ENCODE measurements around the gene CLSTN2.

Gene CLSTN2

DNA sequence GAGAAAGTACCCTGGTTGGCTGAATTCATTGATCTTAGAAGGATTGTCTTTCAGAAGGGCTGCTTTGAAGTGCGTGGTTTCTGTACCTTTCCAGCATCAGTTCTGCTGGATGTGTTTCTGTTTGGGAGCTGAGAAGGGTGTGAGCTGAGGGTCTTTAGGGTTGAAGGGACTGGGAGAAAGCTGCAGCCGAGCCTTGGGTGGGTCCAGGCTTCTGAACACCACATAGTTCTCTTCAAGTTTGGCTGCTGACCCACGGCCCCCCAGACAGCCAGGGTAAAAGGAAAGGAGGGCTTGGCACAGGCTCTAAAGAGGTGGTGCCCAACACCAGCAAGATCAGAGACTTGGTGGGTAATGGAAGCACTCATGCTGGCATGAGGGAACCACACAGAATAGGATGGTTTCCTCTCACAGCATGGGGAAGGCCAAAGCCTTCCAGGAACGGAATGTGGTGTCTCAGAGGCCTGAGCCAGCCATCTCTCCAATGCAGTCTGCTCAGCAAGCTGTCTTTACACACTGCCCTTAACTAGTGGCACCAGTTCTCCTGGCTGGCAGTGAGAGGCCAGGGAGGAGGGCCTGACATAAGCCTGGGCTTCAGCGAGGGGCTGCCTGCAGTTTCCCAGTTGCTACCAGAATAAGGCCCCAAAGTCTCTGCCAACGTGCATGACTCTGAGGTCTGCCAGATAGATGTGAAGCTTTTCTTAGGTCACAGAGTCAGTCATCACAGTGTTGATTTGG lies 503.9 kb downstream of the CLSTN2 start:
- Mint-ChIP-seq H3K4me1 (ENCODE audit: low read depth) (no peaks in the 10 kb centered on the region), H3K27ac (no peak overlapping the region), H3K4me3 (no peak overlapping the region), H3K36me3 (ENCODE audit: low read depth) (no peaks in the 10 kb centered on the region), H3K27me3 (ENCODE audit: low read depth) (peaks cover 3% of the 10 kb centered on the region), H3K9me3 (no peaks in the 10 kb centered on the region)

DNA sequence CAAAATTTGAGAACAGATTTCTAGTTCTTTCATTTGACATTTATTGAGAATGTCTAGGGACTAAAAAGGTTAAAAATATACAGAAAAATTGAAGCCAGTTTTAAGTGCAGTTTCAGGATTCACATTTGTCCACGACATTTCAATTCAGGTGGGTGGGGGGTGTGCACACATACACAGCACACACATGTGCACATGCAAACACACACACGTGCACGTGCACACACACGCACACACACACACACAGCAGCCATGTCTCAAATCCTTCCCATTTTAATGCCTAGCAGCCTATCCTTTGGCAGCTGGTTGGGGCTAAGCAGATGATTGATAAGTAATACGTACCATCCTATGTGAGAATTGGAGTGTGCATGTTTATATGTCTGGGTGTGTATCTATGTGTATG lies 504.5 kb downstream of the CLSTN2 start:
- Mint-ChIP-seq H3K9me3 (no peaks in the 10 kb centered on the region), H3K27me3 (ENCODE audit: low read depth) (peaks cover 3% of the 10 kb centered on the region), H3K4me3 (no peak overlapping the region), H3K4me1 (ENCODE audit: low read depth) (no peaks in the 10 kb centered on the region), H3K27ac (no peak overlapping the region), H3K36me3 (ENCODE audit: low read depth) (no peaks in the 10 kb centered on the region)

DNA sequence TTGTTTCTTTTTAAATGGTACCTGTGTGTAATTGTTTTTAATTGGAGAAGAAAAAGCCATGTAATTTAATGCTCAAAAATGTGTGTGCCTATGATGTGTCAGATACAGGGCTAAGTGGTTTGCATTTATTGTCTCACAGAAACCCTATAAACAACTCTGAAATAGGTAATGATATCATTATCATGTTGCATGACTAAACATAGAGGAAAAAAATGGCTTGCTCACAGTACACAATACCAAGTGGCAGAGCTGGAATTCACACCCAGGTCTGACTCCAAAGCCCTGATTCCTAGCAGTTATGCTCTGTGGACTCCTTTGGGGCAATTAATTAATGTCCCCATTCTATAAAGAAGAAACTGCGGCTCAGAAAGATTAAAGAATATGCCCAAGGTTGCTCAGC lies 505.5 kb downstream of the CLSTN2 start:
- no peaks in the 10 kb centered on the region for H3K27me3 Mint-ChIP-seq (ENCODE audit: low read depth)
- H3K9me3 Mint-ChIP-seq: no peaks in the 10 kb centered on the region

DNA sequence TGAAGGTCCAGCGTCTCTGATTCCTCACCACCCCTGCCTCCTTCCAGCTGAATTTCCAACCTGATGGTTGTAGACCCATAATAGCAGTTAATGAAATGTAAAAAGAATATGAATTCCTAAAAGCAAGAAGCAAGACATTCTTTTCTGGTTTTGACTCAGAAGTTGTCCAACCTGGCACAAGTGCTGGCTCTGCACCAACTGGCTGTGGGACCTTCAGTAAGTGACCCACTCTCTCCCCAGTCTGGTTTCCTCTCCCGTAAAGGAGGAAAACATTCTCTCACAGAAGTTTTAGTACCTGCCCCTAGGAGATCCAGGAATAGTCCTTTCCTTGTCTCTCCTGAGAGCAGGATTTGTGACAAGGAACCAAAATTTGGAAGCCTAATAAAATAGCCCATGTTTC lies 506.0 kb downstream of the CLSTN2 start:
- H3K27me3 Mint-ChIP-seq (ENCODE audit: low read depth): no peaks in the 10 kb centered on the region
- no peaks in the 10 kb centered on the region for H3K4me1 Mint-ChIP-seq (ENCODE audit: low read depth)
- H3K4me3 Mint-ChIP-seq: no peak overlapping the region
- no peak overlapping the region for H3K27ac Mint-ChIP-seq
- H3K36me3 Mint-ChIP-seq (ENCODE audit: low read depth): no peaks in the 10 kb centered on the region
- no peaks in the 10 kb centered on the region for H3K9me3 Mint-ChIP-seq

More for the DNA sequence above, 505.5 kb downstream of the CLSTN2 start:
- no peak overlapping the region for H3K4me3 Mint-ChIP-seq
- no peaks in the 10 kb centered on the region for H3K4me1 Mint-ChIP-seq (ENCODE audit: low read depth)
- no peaks in the 10 kb centered on the region for H3K36me3 Mint-ChIP-seq (ENCODE audit: low read depth)
- no peak overlapping the region for H3K27ac Mint-ChIP-seq

DNA sequence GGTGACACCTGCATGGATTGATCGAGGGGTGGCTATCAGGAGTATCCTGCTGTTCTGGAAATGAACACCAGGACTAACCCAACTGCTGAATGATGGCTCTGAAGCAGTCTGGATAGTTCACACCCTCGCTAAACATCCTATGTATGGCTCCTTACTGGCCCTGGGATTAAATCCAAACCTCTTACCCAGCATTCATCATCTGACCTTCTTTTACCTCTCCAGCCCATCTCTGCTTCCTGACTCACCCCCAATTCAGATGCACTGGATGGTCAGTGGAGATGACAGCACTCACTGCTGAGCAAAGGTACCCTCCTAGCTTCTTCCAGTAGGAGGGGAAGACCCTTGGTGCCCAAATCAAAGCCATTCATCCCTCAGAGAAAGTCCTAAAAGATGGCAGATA lies 507.6 kb downstream of the CLSTN2 start:
- no peaks in the 10 kb centered on the region for H3K9me3 Mint-ChIP-seq
- no peak overlapping the region for H3K4me3 Mint-ChIP-seq
- H3K27me3 Mint-ChIP-seq (ENCODE audit: low read depth): no peaks in the 10 kb centered on the region
- H3K36me3 Mint-ChIP-seq (ENCODE audit: low read depth): no peaks in the 10 kb centered on the region
- no peak overlapping the region for H3K27ac Mint-ChIP-seq
- no peaks in the 10 kb centered on the region for H3K4me1 Mint-ChIP-seq (ENCODE audit: low read depth)

DNA sequence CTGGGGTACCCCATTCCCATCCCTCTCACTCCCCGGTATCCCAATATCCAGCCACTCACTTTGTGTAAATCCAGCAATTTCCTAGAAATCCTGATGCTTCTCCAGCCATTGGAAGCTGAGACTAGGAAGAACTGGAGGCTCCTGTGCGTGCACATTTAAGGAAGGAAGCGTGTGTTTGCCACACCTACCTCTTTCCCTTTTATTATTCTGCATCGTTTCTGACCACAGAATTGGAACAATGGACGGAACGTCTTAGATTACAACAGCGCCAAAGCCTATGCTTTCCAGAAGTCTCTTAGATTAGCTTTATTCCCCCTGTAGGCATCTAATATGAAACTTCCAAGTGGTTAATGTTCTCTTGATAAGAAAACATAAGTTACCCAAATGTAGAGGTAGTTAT lies 508.1 kb downstream of the CLSTN2 start:
- Mint-ChIP-seq H3K9me3 (no peaks in the 10 kb centered on the region), H3K36me3 (ENCODE audit: low read depth) (no peaks in the 10 kb centered on the region), H3K4me1 (ENCODE audit: low read depth) (no peaks in the 10 kb centered on the region), H3K27me3 (ENCODE audit: low read depth) (no peaks in the 10 kb centered on the region), H3K27ac (no peak overlapping the region), H3K4me3 (no peak overlapping the region)

DNA sequence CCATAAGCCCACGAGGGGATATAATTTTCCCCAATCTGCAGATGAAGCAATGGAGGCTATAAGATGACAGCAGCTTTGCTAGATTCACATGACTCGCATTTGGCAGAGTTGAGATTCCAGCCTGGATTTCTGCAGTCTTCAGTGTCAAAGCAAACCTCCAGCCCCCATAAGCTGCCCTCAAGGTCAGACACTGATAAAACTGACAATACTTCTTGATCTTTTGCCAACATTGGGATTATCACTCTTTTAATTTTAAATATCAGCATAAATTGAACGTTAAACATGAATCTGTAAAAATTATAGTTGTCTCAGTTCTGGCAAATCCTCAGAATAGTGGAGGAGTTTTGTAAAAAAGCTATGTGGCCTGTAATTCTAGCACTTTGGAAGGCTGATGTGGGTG lies 508.8 kb downstream of the CLSTN2 start:
- Mint-ChIP-seq H3K36me3 (ENCODE audit: low read depth) (no peaks in the 10 kb centered on the region), H3K4me3 (no peak overlapping the region), H3K27ac (no peak overlapping the region), H3K9me3 (no peaks in the 10 kb centered on the region), H3K27me3 (ENCODE audit: low read depth) (no peaks in the 10 kb centered on the region), H3K4me1 (ENCODE audit: low read depth) (no peaks in the 10 kb centered on the region)

DNA sequence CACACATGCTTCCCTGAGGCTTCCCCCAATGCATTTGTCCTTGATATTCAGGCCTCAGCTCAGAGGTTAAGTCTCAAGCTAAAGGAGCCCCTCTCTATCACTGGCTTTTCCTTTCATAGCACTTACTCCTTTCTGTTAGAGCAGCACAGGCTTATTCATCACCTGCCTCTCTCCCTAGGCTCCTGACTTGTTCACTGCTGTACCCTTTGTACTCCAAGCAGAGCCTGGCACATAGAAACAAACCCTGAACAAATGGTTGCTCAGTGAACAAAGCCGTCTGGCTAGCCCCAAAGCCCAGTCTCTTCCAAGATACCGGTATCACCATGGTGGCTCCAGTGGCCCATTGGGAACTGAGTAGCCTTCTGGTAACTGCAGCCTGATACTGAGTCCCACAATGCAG lies 511.7 kb downstream of the CLSTN2 start:
- Mint-ChIP-seq H3K27ac (no peak overlapping the region), H3K36me3 (ENCODE audit: low read depth) (no peaks in the 10 kb centered on the region), H3K9me3 (no peaks in the 10 kb centered on the region)

DNA sequence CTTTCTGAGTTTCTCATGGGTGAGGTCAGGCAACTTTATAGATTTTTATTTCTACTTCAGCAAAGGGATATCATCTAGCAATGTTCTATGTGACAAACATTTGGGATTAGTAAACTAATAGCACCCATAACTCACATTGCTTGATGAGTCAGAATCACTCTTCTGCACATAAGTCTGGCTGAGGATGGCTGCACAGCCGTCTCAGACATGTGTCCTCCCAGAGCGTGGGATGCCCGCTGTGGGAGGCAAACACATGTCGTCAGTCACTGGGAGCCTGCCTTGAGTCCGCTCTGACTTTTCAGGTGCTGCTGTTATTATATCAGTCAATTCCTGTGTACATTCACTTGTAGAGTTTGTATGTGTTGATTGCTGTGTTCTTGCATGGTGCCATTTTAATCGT lies 512.2 kb downstream of the CLSTN2 start:
- Mint-ChIP-seq H3K4me1 (ENCODE audit: low read depth) (no peaks in the 10 kb centered on the region), H3K27ac (no peak overlapping the region), H3K4me3 (no peak overlapping the region), H3K9me3 (no peaks in the 10 kb centered on the region), H3K27me3 (ENCODE audit: low read depth) (no peaks in the 10 kb centered on the region), H3K36me3 (ENCODE audit: low read depth) (no peaks in the 10 kb centered on the region)

More for the DNA sequence above, 511.7 kb downstream of the CLSTN2 start:
- no peaks in the 10 kb centered on the region for H3K4me1 Mint-ChIP-seq (ENCODE audit: low read depth)
- H3K27me3 Mint-ChIP-seq (ENCODE audit: low read depth): no peaks in the 10 kb centered on the region
- no peak overlapping the region for H3K4me3 Mint-ChIP-seq

DNA sequence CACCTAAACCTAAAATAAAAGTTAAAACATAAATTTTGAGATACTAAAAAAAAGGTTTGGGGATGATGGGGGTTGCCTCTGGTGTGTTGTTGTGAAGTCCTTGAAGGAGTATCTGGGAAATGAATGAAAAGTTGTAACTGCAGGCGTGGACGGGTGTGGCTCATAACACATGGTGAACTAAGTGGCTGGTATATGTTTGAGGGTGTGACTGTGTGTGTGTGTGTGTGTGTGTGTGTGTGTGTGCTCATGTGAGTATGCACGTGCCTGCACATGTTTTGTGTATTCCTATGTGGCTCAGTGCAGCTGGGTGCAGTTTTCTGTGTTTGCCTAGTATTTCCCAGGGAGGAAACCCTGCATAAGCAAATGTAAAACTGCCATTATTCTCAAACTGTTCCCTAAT lies 513.0 kb downstream of the CLSTN2 start:
- Mint-ChIP-seq H3K4me1 (ENCODE audit: low read depth) (no peaks in the 10 kb centered on the region), H3K4me3 (no peak overlapping the region), H3K27me3 (ENCODE audit: low read depth) (no peaks in the 10 kb centered on the region), H3K9me3 (no peaks in the 10 kb centered on the region), H3K36me3 (ENCODE audit: low read depth) (no peaks in the 10 kb centered on the region), H3K27ac (no peak overlapping the region)

DNA sequence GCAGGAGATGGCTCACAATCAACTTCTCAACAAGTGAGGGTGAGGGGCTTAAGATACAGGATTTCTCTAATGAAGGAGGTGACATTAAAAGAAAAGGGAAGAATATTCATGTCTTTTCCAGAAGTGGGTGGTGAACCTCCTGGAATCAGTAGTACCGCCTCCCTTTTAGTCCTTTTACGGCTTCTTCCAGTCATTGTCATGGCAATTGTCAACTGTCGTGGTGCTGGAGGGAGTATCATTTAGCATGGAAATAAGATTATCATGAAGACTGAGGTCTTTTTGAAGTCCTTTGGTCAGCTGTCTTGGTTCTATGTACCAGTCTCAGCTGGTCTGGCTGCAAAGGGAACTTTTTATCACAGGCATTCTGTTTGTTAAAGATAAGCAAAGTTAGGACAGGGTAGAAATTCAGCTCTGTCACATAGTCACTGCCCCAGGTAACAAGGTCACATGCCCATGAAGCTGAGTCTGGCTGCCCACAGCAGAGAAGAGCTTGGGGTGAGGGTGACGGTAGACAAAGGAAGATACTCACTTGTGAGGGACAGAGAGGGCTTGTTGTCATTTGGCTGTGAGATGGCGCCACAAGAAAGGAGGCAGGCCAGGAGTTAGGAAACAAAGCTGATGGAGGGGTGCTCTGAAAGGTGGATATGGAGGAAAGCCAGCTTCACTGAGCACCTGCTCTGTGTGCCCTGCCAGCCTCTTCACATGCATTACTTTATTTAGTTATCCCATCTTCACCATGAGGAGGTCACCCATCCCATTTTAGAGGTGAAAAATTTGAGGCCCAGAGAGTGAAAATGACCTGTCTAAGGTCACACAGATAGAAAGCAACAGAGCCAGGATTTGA lies 514.6 kb downstream of the CLSTN2 start:
- no peak overlapping the region for H3K27ac Mint-ChIP-seq
- no peaks in the 10 kb centered on the region for H3K27me3 Mint-ChIP-seq (ENCODE audit: low read depth)

DNA sequence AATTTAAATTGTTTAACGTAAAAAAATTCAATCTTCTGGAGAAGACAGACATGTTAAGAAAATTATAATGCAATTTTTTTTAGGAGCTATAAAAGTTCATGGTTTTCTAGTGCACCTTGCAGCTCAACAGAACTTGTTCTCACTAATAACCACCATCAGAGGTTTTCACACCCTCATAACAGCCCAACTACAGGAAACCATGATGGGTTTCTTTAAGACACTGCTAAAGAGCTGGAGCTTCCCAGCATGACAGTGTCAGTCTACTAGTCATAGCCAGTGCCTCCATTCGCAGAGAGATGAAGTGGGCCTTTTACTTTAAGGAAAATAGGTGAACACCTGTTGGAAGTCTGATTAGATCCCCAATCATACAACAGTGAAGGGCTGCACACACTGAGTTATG lies 518.8 kb downstream of the CLSTN2 start:
- no peak overlapping the region for H3K27ac Mint-ChIP-seq
- no peaks in the 10 kb centered on the region for H3K9me3 Mint-ChIP-seq
- H3K27me3 Mint-ChIP-seq (ENCODE audit: low read depth): no peaks in the 10 kb centered on the region
- no peak overlapping the region for H3K4me3 Mint-ChIP-seq
- no peaks in the 10 kb centered on the region for H3K36me3 Mint-ChIP-seq (ENCODE audit: low read depth)
- H3K4me1 Mint-ChIP-seq (ENCODE audit: low read depth): no peaks in the 10 kb centered on the region

More for the DNA sequence above, 514.6 kb downstream of the CLSTN2 start:
- Mint-ChIP-seq H3K9me3 (no peaks in the 10 kb centered on the region), H3K36me3 (ENCODE audit: low read depth) (no peaks in the 10 kb centered on the region), H3K4me3 (no peak overlapping the region), H3K4me1 (ENCODE audit: low read depth) (no peaks in the 10 kb centered on the region)

DNA sequence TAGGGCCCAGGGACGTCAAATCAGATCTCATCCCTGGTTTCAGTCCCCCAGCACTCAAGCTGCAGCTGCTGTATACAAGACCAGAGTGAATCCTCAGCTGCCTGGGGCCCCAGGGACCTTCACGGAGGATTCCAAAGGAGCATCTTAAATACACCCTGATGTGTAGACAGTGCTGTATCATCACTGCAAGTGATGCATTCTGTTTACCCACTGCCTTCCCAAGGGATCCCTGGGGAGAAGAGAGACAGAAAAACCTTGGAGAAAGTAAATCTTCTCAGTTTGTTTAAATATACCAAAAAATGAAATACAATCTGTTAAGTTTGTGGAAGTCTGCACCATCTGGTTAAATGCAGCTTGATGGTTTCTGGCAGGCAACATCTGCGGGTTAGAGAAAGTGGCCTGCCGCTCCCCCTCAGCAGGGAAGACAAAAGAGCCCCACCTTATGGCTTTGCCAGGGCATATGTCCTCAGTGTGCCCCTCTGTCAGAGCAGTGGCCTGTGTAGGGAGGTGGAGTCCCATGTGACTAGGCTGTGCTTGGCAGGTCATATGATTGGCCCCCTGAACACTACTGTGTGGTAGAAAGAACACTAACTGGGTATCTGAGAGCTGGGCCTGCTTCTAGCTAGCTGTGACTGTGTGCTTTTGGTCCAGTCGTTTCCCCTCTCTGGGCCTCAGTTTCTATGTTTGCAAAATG lies 520.7 kb downstream of the CLSTN2 start:
- Mint-ChIP-seq H3K9me3 (no peaks in the 10 kb centered on the region), H3K36me3 (ENCODE audit: low read depth) (no peaks in the 10 kb centered on the region), H3K4me1 (ENCODE audit: low read depth) (no peaks in the 10 kb centered on the region), H3K27me3 (ENCODE audit: low read depth) (no peaks in the 10 kb centered on the region), H3K4me3 (no peak overlapping the region), H3K27ac (no peak overlapping the region)

DNA sequence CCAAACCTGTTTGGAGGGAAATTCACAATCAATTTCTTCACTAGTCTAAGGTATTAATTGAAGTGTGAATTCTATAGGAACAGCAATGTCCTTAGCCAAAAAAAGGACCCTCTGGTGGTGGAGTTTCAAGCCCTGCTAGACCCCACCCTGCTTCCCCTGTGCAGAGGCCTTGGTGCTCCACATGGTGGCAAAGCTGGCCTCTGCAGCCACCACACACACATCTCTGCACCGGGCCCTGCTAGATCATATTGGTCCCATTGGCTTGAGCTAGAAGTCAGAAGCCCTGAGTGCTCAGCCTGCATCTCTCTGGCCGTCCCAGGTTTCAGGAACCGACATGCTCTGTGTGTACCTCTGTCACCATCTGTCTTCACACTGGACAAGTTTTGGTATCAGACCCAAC lies 522.0 kb downstream of the CLSTN2 start:
- Mint-ChIP-seq H3K27me3 (ENCODE audit: low read depth) (no peaks in the 10 kb centered on the region), H3K4me1 (ENCODE audit: low read depth) (no peaks in the 10 kb centered on the region), H3K9me3 (no peaks in the 10 kb centered on the region), H3K4me3 (no peak overlapping the region), H3K36me3 (ENCODE audit: low read depth) (no peaks in the 10 kb centered on the region), H3K27ac (no peak overlapping the region)

DNA sequence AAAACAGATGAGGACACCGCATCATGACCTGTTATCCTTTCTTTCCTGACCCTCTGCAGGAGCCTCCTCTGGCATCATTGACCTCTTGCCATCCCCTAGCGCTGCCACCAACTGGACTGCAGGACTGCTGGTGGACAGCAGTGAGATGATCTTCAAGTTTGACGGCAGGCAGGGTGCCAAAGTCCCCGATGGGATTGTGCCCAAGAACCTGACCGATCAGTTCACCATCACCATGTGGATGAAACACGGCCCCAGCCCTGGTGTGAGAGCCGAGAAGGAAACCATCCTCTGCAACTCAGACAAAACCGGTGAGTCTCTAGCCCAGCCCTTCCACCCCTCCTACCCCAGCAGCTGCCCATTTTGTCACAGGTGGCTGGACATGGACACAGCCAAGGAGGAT lies 524.5 kb downstream of the CLSTN2 start:
- no peaks in the 10 kb centered on the region for H3K9me3 Mint-ChIP-seq
- no peak overlapping the region for H3K27ac Mint-ChIP-seq
- H3K4me1 Mint-ChIP-seq (ENCODE audit: low read depth): no peaks in the 10 kb centered on the region
- H3K36me3 Mint-ChIP-seq (ENCODE audit: low read depth): no peaks in the 10 kb centered on the region
- H3K4me3 Mint-ChIP-seq: no peak overlapping the region
- no peaks in the 10 kb centered on the region for H3K27me3 Mint-ChIP-seq (ENCODE audit: low read depth)
